K562 (cell line): ENCODE results near the gene VPS35L. TPM values are rescaled to one million over a fixed set of nuclear protein-coding genes. Genes with fewer than 3 reads are reported as not detected.

Source experiments
- ATAC-seq: fragments of 200-7000 bp; cut with Tn5 transposase; 3 replicates; pipeline ENCODE4 v1.9.1; 2020; ENCODE audit warnings: moderate library complexity
- BruUV-seq: library from RNA; stranded (reverse); fragments of 400-500 nt; replicated peaks from 2 replicates; lab custom pipeline; 2021; lab: Mats Ljungman, UMichigan
- CTCF ChIA-PET: fragments of 300-600 bp; formaldehyde crosslinking; extraction: SDS; loops from one replicate; lab custom pipeline; 2021; ENCODE audit warnings: low intra/inter-chr PET ratio; lab: Yijun Ruan, JAX
- POLR2A ChIA-PET: fragments of 300-600, 350-650 bp; sonication (Branson Sonifier 250); formaldehyde crosslinking; extraction: SDS; loops from one replicate; lab custom pipeline; 2021; ENCODE audit warnings: antibody characterized with exemption, inconsistent platforms; lab: Yijun Ruan, JAX
- DNase-seq, 4 experiments: peaks; one replicate each; pipeline versions ENCODE4 v3.0.0 to v3.0.0-alpha.2; 2011 to 2018; ENCODE audit warnings: low spot score in 3 of 4, mixed read lengths in 3 of 4; ENCODE audit errors: extremely low read depth in 1 of 4
- FAIRE-seq: peaks from 2 replicates; lab custom pipeline; 2011; peaks lifted over from hg19 to GRCh38; lab: Jason Lieb, UNC
- H2AFZ ChIP-seq: 2 replicates; pipeline ENCODE4 v1.6.0; 2011; ENCODE audit warnings: low read depth, low read length, control low read depth, inconsistent platforms
- H3K27ac ChIP-seq: fragments of 200-600 bp; 3 replicates; pipeline ENCODE4 v1.8.0; 2011; ENCODE audit warnings: low read depth, mild to moderate bottlenecking, control low read depth, inconsistent platforms, low read length, moderate library complexity, mixed read lengths; ENCODE audit errors: extremely low read depth
- H3K27me3 ChIP-seq, 2 experiments: fragments of 300-600 bp in 1 of 2; 2 replicates in 1 of 2; 3 replicates in 1 of 2; pipeline versions ENCODE4 v1.6.0 to v1.8.0; 2011; ENCODE audit warnings: inconsistent platforms in 2 of 2, low read length in 2 of 2, mild to moderate bottlenecking in 1 of 2, mixed read lengths in 1 of 2, moderate library complexity in 1 of 2; ENCODE audit not compliant: control insufficient read depth in 2 of 2, insufficient read depth in 2 of 2
- H3K36me3 ChIP-seq: fragments of 300-600 bp; 3 replicates; pipeline ENCODE4 v1.8.0; 2011; ENCODE audit warnings: mild to moderate bottlenecking, low read length, inconsistent platforms; ENCODE audit not compliant: control insufficient read depth, insufficient read depth
- H3K4me1 ChIP-seq, 2 experiments: fragments of 200-600 bp in 1 of 2; replicated peaks in 1 of 2; 2 replicates in 1 of 2; 3 replicates in 1 of 2; pipeline versions ENCODE4 v1.5.1 to v1.8.0; 2011; ENCODE audit warnings: inconsistent platforms in 2 of 2, low read length in 2 of 2, mild to moderate bottlenecking in 1 of 2, mixed read lengths in 1 of 2, moderate library complexity in 1 of 2; ENCODE audit not compliant: control insufficient read depth in 2 of 2, insufficient read depth in 2 of 2
- H3K4me2 ChIP-seq: 2 replicates; pipeline ENCODE4 v1.6.1; 2011; ENCODE audit warnings: low read length, control low read depth, inconsistent platforms, mixed read lengths; ENCODE audit not compliant: insufficient read depth
- H3K4me3 ChIP-seq: fragments of 200-600 bp; sonication (generic), shearing (Covaris generic); 2 replicates; pipeline ENCODE4 v1.5.1; 2016; ENCODE audit warnings: control low read depth, inconsistent platforms
- H3K79me2 ChIP-seq: fragments of 200-600 bp; 3 replicates; pipeline ENCODE4 v1.8.0; 2011; ENCODE audit warnings: low read length, inconsistent platforms; ENCODE audit not compliant: control insufficient read depth, insufficient read depth
- H3K9ac ChIP-seq, 2 experiments: 2 replicates each; pipeline versions ENCODE4 v1.6.0 to v1.6.1; 2011; ENCODE audit warnings: low read depth in 2 of 2, low read length in 2 of 2, control low read depth in 1 of 2, inconsistent platforms in 1 of 2, mild to moderate bottlenecking in 1 of 2, mixed read lengths in 1 of 2; ENCODE audit not compliant: insufficient read depth in 1 of 2
- H3K9me1 ChIP-seq: one replicate; pipeline ENCODE4 v1.6.0; 2011; ENCODE audit warnings: inconsistent platforms, mild to moderate bottlenecking, low read length, moderate library complexity; ENCODE audit not compliant: control insufficient read depth, insufficient read depth
- H3K9me3 ChIP-seq: replicated peaks from 2 replicates; pipeline ENCODE4 v1.5.1; 2011; ENCODE audit warnings: low read depth, low read length, inconsistent platforms; ENCODE audit not compliant: control insufficient read depth, insufficient read depth
- H4K20me1 ChIP-seq: replicated peaks from 2 replicates; pipeline ENCODE4 v1.6.1; 2011; ENCODE audit warnings: low read length, inconsistent platforms, mixed read lengths; ENCODE audit not compliant: control insufficient read depth, insufficient read depth
- CBFA2T2 ChIP-seq: fragments of 450-650 bp; conservative IDR thresholded peaks from 2 replicates; pipeline ENCODE4 v1.6.1; 2017; ENCODE audit warnings: mild to moderate bottlenecking
- CBFA2T3 ChIP-seq: fragments of 450-650 bp; IDR thresholded peaks from 2 replicates; pipeline ENCODE4 v1.6.1; 2017
- JUNB ChIP-seq: fragments of 450-650 bp; formaldehyde crosslinking; conservative IDR thresholded peaks from 2 replicates; pipeline ENCODE4 v1.4.0; 2020; ENCODE audit warnings: mild to moderate bottlenecking
- KDM1A ChIP-seq, 2 experiments: fragments of 450-650 bp; IDR thresholded peaks; 2 replicates each; pipeline ENCODE4 v1.6.1; 2016; ENCODE audit warnings: mild to moderate bottlenecking in 2 of 2
- NFIC ChIP-seq: fragments of 450-650 bp; IDR thresholded peaks from 2 replicates; pipeline ENCODE4 v1.6.1; 2017; ENCODE audit warnings: mild to moderate bottlenecking, inconsistent platforms
- RCOR1 ChIP-seq, 2 experiments: IDR thresholded peaks; 2 replicates each; pipeline ENCODE4 v1.6.1; 2012; ENCODE audit warnings: low read depth in 2 of 2, low read length in 2 of 2, borderline replicate concordance in 1 of 2, improper control_type of control experiment in 1 of 2
- SRSF1 ChIP-seq: fragments of 200-400 bp; formaldehyde crosslinking; IDR thresholded peaks from 2 replicates; pipeline ENCODE4 v1.6.1; 2017; ENCODE audit warnings: mild to moderate bottlenecking, low read depth, low read length, moderate library complexity
- TAF1 ChIP-seq: IDR thresholded peaks from 2 replicates; pipeline ENCODE4 v1.6.1; 2011; ENCODE audit warnings: mild to moderate bottlenecking, low read length, moderate library complexity; ENCODE audit not compliant: insufficient read depth, control insufficient read depth, severe bottlenecking; ENCODE audit errors: extremely low read depth
- TAL1 ChIP-seq: fragments of 450-650 bp; IDR thresholded peaks from 2 replicates; pipeline ENCODE4 v1.6.1; 2016; ENCODE audit warnings: mild to moderate bottlenecking
- TCF3 ChIP-seq: sonication (generic); formaldehyde crosslinking; IDR thresholded peaks from 2 replicates; pipeline ENCODE4 v1.4.0; 2020; ENCODE audit warnings: mild to moderate bottlenecking, missing genetic modification reagents
- TEAD2 ChIP-seq: fragments of 450-650 bp; IDR thresholded peaks from 2 replicates; pipeline ENCODE4 v1.6.1; 2016; ENCODE audit warnings: missing genetic modification characterization, control low read depth, missing compliant biosample characterization
- TEAD4 ChIP-seq, 2 experiments: sonication (generic) in 1 of 2; formaldehyde crosslinking in 1 of 2; IDR thresholded peaks; 2 replicates each; pipeline versions ENCODE4 v1.6.1 to v1.8.0; 2012 to 2022; ENCODE audit warnings: borderline replicate concordance in 1 of 2, inconsistent platforms in 1 of 2, low read length in 1 of 2, mild to moderate bottlenecking in 1 of 2, missing genetic modification reagents in 1 of 2
- WGBS: fragments of 100-300 bp; shearing (Covaris generic); methylation state at CpG from one replicate; pipeline ENCODE4 v1.1.6; 2016; ENCODE audit warnings: low coverage, mixed read lengths; ENCODE audit not compliant: insufficient coverage; ENCODE audit errors: missing lambda C conversion rate; 5-methylcytosine and 5-hydroxymethylcytosine counted together
- in situ Hi-C: fragments of 300-500 bp; cut with MboI; formaldehyde crosslinking; loops from 4 replicates; pipeline ENCODE4 v1.15.0; 2018; ENCODE audit warnings: inconsistent platforms, mixed read lengths
- intact Hi-C: fragments of 100-400 bp; cut with micrococcal nuclease; formaldehyde crosslinking; loops from 2 replicates; pipeline ENCODE4 v1.14.2; 2022
- polyA plus RNA-seq, 8 experiments: library from polyadenylated mRNA; depleted of rRNA in 4 of 8; stranded (reverse) in 5 of 8; unstranded in 3 of 8; fragments of >200 nt; fragmentation: Nextera tagmentation in 2 of 8; fragmentation: Illumina TruSeq in 1 of 8; extraction: Ambion mirVana in 2 of 8; extraction: Trizol in 1 of 8; gene quantifications; 2 replicates each; pipeline versions ENCODE4 v1.2.1 to v1.2.3, GENCODE V29; 2011 to 2014; ENCODE audit warnings: inconsistent platforms in 1 of 8, missing spikeins in 1 of 8
- total RNA-seq, 7 experiments: library from RNA; depleted of rRNA in 6 of 7; stranded (reverse); fragments of >200 nt in 6 of 7; fragmentation: Illumina TruSeq in 2 of 7; extraction: Trizol in 2 of 7; gene quantifications; 2 replicates each; pipeline versions ENCODE4 v1.2.1 to v1.2.3, GENCODE V29; 2011 to 2021; ENCODE audit warnings: low replicate concordance in 1 of 7
- TF ChIP-seq, protein P1 (sequence below): sonication (generic); formaldehyde crosslinking; IDR thresholded peaks from 2 replicates; pipeline ENCODE4 v1.8.0; 2022; ENCODE audit warnings: mild to moderate bottlenecking, missing genetic modification reagents, borderline replicate concordance

Gene VPS35L
- total and polyA plus RNA-seq, 9 of the 15 experiments (the other 6 are each of a cell fraction or from before 2014, with no cell fraction given) = 10.2 to 30.4 (median 20.1) TPM

DNA sequence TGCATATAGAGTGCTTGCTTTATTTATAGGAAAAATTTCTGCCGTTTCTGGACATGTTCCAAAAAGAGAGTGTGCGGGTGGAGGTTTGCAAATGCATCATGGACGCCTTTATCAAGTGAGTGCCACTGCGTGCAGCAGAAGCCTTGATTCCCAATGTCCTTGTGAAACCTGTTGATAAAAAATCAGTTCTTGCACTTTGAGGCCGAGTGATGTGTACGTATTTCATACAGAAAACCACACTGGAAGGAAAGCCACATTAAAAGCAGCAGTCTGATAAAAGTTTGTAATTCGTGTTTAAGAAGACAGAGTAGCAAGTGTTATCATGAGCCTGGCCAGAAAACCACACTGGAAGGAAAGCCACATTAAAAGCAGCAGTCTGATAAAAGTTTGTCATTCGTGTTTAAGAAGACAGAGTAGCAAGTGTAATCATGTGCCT lies 84.5 kb downstream of the VPS35L start:
- Histone ChIP-seq H3K79me2 (no peaks in the 10 kb centered on the region), H3K36me3 (peaks cover 2% of the 10 kb centered on the region; the same call in 1 of the 3 replicates), H3K4me1 (no peaks in the 10 kb centered on the region), H2AFZ (no peak overlapping the region), H3K9ac (no peak overlapping the region), H3K4me3 (no peak overlapping the region), H3K27me3 (no peaks in the 10 kb centered on the region; a peak in 1 of 5 replicates), H3K27ac (no peak overlapping the region), H3K4me2 (no peak overlapping the region), H3K9me3 (no peaks in the 10 kb centered on the region), H4K20me1 (no peaks in the 10 kb centered on the region), H3K9me1 (no peaks in the 10 kb centered on the region)
- in situ Hi-C loops (no loop called here), intact Hi-C loops (no loop called here)
- ChIA-PET CTCF (no interaction called here), POLR2A (interaction anchor here (1.4 kb wide), 1 partner anchor 10 kb away, joined by 7 read pairs; no protein-coding TSS in a partner anchor)
- TF ChIP-seq TEAD2 (tag) (no peak), KDM1A (IDR thresholded peaks at IDR 0.05) (peak; percentile 74 to 75), TAL1 (peak; percentile 25; the same call in 1 of the 2 replicates), SRSF1 (no peak), RCOR1 (IDR thresholded peaks at IDR 0.05; ENCODE audit: borderline replicate concordance in 1 of 2, low read depth in 2 of 2, low read length in 2 of 2) (0 out of 4 replicates have a peak, but pooled peaks of 1 of the 2 experiments have one; percentile 38), TAF1 (no peak), CBFA2T2 (peak; percentile 27; the same call in 1 of the 2 replicates), TEAD4 (IDR thresholded peaks at IDR 0.05; ENCODE audit: low read length) (peak; percentile 45), TEAD4 (CRISPR knock-in tag; IDR thresholded peaks at IDR 0.05; ENCODE audit: borderline replicate concordance) (no peak), CBFA2T3 (peak; percentile 62), JUNB (CRISPR knock-in tag) (no peak), NFIC (peak; percentile 59), TCF3 (CRISPR knock-in tag) (peak; percentile 64)
- TF ChIP-seq, protein P1, sequence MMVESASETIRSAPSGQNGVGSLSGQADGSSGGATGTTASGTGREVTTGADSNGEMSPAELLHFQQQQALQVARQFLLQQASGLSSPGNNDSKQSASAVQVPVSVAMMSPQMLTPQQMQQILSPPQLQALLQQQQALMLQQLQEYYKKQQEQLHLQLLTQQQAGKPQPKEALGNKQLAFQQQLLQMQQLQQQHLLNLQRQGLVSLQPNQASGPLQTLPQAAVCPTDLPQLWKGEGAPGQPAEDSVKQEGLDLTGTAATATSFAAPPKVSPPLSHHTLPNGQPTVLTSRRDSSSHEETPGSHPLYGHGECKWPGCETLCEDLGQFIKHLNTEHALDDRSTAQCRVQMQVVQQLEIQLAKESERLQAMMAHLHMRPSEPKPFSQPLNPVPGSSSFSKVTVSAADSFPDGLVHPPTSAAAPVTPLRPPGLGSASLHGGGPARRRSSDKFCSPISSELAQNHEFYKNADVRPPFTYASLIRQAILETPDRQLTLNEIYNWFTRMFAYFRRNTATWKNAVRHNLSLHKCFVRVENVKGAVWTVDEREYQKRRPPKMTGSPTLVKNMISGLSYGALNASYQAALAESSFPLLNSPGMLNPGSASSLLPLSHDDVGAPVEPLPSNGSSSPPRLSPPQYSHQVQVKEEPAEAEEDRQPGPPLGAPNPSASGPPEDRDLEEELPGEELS (CRISPR knock-in tag) = no peak
- ATAC-seq (no peak), DNase-seq (peak in 1 of 4 experiments; percentile 23), FAIRE-seq (peak; percentile 42)
- WGBS = 5% methylated on average over 8 of the region's 8 CpGs
- BruUV-seq = no TSS peak
